OCI-LY1 (cell line): ENCODE measurements around the gene ACYP1.

Experiments
- H2AFZ ChIP-seq: fragments of 200-600 bp; sonication (generic), shearing (Covaris generic); 2 replicates; pipeline ENCODE4 v1.6.0; 2014; ENCODE audit warnings: antibody characterized with exemption, mild to moderate bottlenecking, low read length
- H3F3A ChIP-seq: fragments of 200-600 bp; sonication (generic), shearing (Covaris generic); 2 replicates; pipeline ENCODE4 v1.6.0; 2014; ENCODE audit warnings: mild to moderate bottlenecking, antibody characterized with exemption, low read length, moderate library complexity; ENCODE audit not compliant: insufficient read depth
- H3K27ac ChIP-seq: fragments of 200-600 bp; sonication (generic); 2 replicates; pipeline ENCODE4 v1.5.1; 2014; ENCODE audit warnings: low read length, mixed run types, mild to moderate bottlenecking, low read depth; ENCODE audit not compliant: poor library complexity, severe bottlenecking
- H3K27me3 ChIP-seq: fragments of 200-600 bp; sonication (generic); 2 replicates; pipeline ENCODE4 v1.6.0; 2014; ENCODE audit warnings: antibody characterized with exemption, mild to moderate bottlenecking, low read length, moderate library complexity; ENCODE audit not compliant: insufficient read depth
- H3K36me3 ChIP-seq: fragments of 200-600 bp; sonication (generic); 2 replicates; pipeline ENCODE4 v1.6.1; 2014; ENCODE audit warnings: mild to moderate bottlenecking, antibody characterized with exemption, low read length, moderate library complexity, mixed read lengths; ENCODE audit not compliant: insufficient read depth
- H3K4me1 ChIP-seq: fragments of 200-600 bp; sonication (generic); 2 replicates; pipeline ENCODE4 v1.5.1; 2014; ENCODE audit warnings: mild to moderate bottlenecking, low read length, moderate library complexity; ENCODE audit not compliant: insufficient read depth, severe bottlenecking
- H3K4me2 ChIP-seq: fragments of 200-600 bp; sonication (generic), shearing (Covaris generic); 2 replicates; pipeline ENCODE4 v1.6.1; 2014; ENCODE audit warnings: low read length
- H3K4me3 ChIP-seq: fragments of 200-600 bp; sonication (generic); 2 replicates; pipeline ENCODE4 v1.5.1; 2014; ENCODE audit warnings: low read length, low read depth, mild to moderate bottlenecking, mixed read lengths; ENCODE audit not compliant: poor library complexity, severe bottlenecking
- H3K79me2 ChIP-seq: fragments of 200-600 bp; shearing (Covaris generic); 2 replicates; pipeline ENCODE4 v1.6.1; 2016; ENCODE audit warnings: mixed run types, low read length, mixed read lengths; ENCODE audit not compliant: insufficient read depth
- H3K9ac ChIP-seq: fragments of 200-600 bp; sonication (generic), shearing (Covaris generic); 2 replicates; pipeline ENCODE4 v1.6.1; 2014; ENCODE audit warnings: mild to moderate bottlenecking, low read length, mixed read lengths
- H3K9me2 ChIP-seq: fragments of 200-600 bp; sonication (generic), shearing (Covaris generic); 2 replicates; pipeline ENCODE4 v1.6.1; 2014; ENCODE audit warnings: low read depth, mild to moderate bottlenecking, low read length, mixed read lengths
- H3K9me3 ChIP-seq: fragments of 200-600 bp; shearing (Covaris generic); 2 replicates; pipeline ENCODE4 v1.6.1; 2014; ENCODE audit warnings: low read length, mixed read lengths
- H4K20me1 ChIP-seq: fragments of 200-600 bp; sonication (generic), shearing (Covaris generic); 2 replicates; pipeline ENCODE4 v1.6.0; 2016; ENCODE audit warnings: mild to moderate bottlenecking, low read length; ENCODE audit not compliant: insufficient read depth
- EZH2 ChIP-seq: fragments of 200-600 bp; sonication (generic), shearing (Covaris generic); IDR thresholded peaks from 2 replicates; pipeline ENCODE4 v1.8.0; 2017; ENCODE audit warnings: borderline replicate concordance, mixed run types, mild to moderate bottlenecking, antibody characterized with exemption, low read length, moderate library complexity, mixed read lengths
- TF ChIP-seq, protein P1 (sequence below): fragments of 200-600 bp; sonication (generic), shearing (Covaris generic); IDR thresholded peaks from 2 replicates; pipeline ENCODE4 v1.5.1; 2017; ENCODE audit warnings: mild to moderate bottlenecking, antibody characterized with exemption, low read length, moderate library complexity, mixed read lengths

ACYP1 gene

DNA sequence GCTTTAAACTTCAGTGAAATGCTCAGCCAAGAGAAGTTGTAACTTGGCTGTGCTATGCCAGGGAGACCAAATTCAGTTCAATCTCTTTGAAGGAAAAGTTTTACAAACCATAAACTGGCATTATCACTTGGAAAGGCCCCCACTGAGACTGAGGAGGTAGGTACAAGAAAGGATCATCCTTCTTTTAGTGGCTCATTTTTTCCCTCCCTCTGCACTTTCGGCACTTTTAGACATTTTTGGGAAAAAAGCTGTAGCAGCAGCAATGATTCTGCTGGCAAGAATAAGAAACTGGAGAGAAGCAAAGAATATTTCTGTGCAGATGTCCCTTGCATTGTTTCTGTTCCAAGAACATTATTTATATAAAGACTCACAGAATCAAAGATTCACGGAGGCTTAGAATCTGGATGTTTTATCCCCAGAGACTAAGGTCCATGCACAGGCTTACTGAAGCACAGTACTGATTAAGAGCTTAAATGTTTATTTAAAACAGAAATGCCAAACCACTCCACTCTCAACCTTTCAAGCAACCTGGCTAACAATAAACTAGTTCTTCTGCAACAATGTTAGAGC, 17.9 kb upstream of the ACYP1 start:
- Histone ChIP-seq H3K27ac (no peak overlapping the region), H3K36me3 (peaks cover 67% of the 10 kb centered on the region), H4K20me1 (no peaks in the 10 kb centered on the region), H2AFZ (no peak overlapping the region), H3K4me2 (no peak overlapping the region), H3K27me3 (no peaks in the 10 kb centered on the region), H3K9me2 (no peaks in the 10 kb centered on the region), H3K79me2 (no peaks in the 10 kb centered on the region), H3K9ac (no peak overlapping the region), H3F3A (no peaks in the 10 kb centered on the region), H3K4me3 (no peak overlapping the region), H3K9me3 (no peaks in the 10 kb centered on the region), H3K4me1 (no peaks in the 10 kb centered on the region)
- TF ChIP-seq, protein P1, sequence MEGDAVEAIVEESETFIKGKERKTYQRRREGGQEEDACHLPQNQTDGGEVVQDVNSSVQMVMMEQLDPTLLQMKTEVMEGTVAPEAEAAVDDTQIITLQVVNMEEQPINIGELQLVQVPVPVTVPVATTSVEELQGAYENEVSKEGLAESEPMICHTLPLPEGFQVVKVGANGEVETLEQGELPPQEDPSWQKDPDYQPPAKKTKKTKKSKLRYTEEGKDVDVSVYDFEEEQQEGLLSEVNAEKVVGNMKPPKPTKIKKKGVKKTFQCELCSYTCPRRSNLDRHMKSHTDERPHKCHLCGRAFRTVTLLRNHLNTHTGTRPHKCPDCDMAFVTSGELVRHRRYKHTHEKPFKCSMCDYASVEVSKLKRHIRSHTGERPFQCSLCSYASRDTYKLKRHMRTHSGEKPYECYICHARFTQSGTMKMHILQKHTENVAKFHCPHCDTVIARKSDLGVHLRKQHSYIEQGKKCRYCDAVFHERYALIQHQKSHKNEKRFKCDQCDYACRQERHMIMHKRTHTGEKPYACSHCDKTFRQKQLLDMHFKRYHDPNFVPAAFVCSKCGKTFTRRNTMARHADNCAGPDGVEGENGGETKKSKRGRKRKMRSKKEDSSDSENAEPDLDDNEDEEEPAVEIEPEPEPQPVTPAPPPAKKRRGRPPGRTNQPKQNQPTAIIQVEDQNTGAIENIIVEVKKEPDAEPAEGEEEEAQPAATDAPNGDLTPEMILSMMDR, result no peak
- TF ChIP-seq EZH2, result no peak

DNA sequence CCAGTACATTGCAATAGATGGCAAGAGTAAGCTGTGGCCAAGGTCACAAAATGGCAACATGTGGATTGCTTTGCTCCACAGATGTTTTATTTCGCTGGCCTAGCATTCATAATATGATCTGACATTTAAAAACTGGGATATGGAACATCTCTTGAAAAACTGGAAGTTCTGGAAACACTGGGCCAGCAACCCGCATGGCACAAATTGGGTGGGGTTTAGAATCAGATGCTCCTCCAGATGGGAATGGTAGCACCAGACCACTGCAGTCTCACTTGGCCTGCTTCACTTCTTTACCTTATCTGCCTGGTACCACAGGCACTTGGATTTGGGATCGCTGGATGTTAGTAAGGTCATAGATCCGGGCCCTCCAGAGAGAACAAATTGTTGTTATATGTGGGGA, 15.7 kb upstream of the ACYP1 start:
- no peaks in the 10 kb centered on the region for H4K20me1 ChIP-seq
- no peak overlapping the region for H3K9ac ChIP-seq
- no peak overlapping the region for H3K4me2 ChIP-seq
- H3K9me2 ChIP-seq, result no peaks in the 10 kb centered on the region
- H3K4me1 ChIP-seq, result no peaks in the 10 kb centered on the region
- no peak for TF ChIP-seq EZH2
- TF ChIP-seq, protein P1, result no peak
- H2AFZ ChIP-seq, result no peak overlapping the region
- H3K27me3 ChIP-seq, result no peaks in the 10 kb centered on the region
- H3K79me2 ChIP-seq, result no peaks in the 10 kb centered on the region
- no peaks in the 10 kb centered on the region for H3K9me3 ChIP-seq
- H3K27ac ChIP-seq, result no peak overlapping the region
- H3K36me3 ChIP-seq, result peaks cover 46% of the 10 kb centered on the region
- no peaks in the 10 kb centered on the region for H3F3A ChIP-seq
- no peak overlapping the region for H3K4me3 ChIP-seq

DNA sequence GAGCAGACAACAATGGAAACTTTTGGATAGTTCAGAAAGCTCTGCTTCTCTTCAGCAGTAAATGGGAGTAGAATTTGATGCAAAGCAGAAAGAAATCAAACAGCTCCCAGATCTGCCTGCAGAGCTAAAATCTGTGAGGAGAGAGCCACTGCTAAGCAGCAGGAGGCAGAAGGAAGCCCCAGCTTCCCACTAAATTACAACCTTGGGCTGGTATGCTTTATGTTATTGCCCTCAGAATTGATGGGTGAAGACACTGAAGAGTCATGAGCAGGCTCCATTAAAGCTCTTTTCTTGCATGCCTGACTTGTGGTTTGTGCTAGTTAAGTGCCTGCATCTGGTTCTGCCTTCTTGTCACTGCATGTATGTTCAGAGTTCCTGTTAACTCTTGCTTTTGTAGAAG, 14.0 kb upstream of the ACYP1 start:
- H4K20me1 ChIP-seq, result no peaks in the 10 kb centered on the region
- TF ChIP-seq, protein P1, result no peak
- TF ChIP-seq EZH2, result no peak
- H3K79me2 ChIP-seq, result no peaks in the 10 kb centered on the region
- H3K4me3 ChIP-seq, result no peak overlapping the region
- no peaks in the 10 kb centered on the region for H3F3A ChIP-seq
- no peaks in the 10 kb centered on the region for H3K4me1 ChIP-seq
- H3K4me2 ChIP-seq, result no peak overlapping the region
- H3K36me3 ChIP-seq, result peaks cover 29% of the 10 kb centered on the region
- no peaks in the 10 kb centered on the region for H3K9me3 ChIP-seq
- no peak overlapping the region for H3K9ac ChIP-seq
- H3K9me2 ChIP-seq, result no peaks in the 10 kb centered on the region
- no peak overlapping the region for H3K27ac ChIP-seq
- H3K27me3 ChIP-seq, result no peaks in the 10 kb centered on the region
- H2AFZ ChIP-seq, result no peak overlapping the region
